GM23248 (cell line): ENCODE measurements around the gene IL17REL. TPM values are rescaled to one million over a fixed set of nuclear protein-coding genes. Genes with fewer than 3 reads are reported as not detected.

ENCODE experiments used
- DNase-seq: peaks from one replicate; pipeline ENCODE4 v3.0.0-alpha.2; 2015
- H2AFZ ChIP-seq: fragments of 200-600 bp; sonication (generic); 2 replicates; pipeline ENCODE4 v1.6.1; 2016; ENCODE audit warnings: antibody characterized with exemption
- H3F3A ChIP-seq: fragments of 200-600 bp; sonication (generic); 2 replicates; pipeline ENCODE4 v1.6.1; 2016; ENCODE audit warnings: mild to moderate bottlenecking, antibody characterized with exemption, mixed run types; ENCODE audit not compliant: insufficient read depth
- H3K27ac ChIP-seq: fragments of 200-600 bp; sonication (generic); 2 replicates; pipeline ENCODE4 v1.5.1; 2016; ENCODE audit warnings: mild to moderate bottlenecking
- H3K27me3 ChIP-seq: fragments of 200-600 bp; sonication (generic); replicated peaks from 2 replicates; pipeline ENCODE4 v1.6.1; 2016; ENCODE audit warnings: mild to moderate bottlenecking; ENCODE audit not compliant: insufficient read depth
- H3K36me3 ChIP-seq: fragments of 200-600 bp; sonication (generic); 2 replicates; pipeline ENCODE4 v1.6.1; 2016; ENCODE audit warnings: low read depth, mild to moderate bottlenecking
- H3K4me1 ChIP-seq: fragments of 200-600 bp; sonication (generic); 2 replicates; pipeline ENCODE4 v1.6.1; 2016; ENCODE audit warnings: mild to moderate bottlenecking; ENCODE audit not compliant: insufficient read depth
- H3K4me2 ChIP-seq: fragments of 200-600 bp; sonication (generic); one replicate; pipeline ENCODE4 v1.6.1; 2016; ENCODE audit warnings: mild to moderate bottlenecking; ENCODE audit not compliant: unreplicated experiment
- H3K4me3 ChIP-seq: fragments of 200-600 bp; sonication (generic); 2 replicates; pipeline ENCODE4 v1.5.1; 2016; ENCODE audit warnings: mild to moderate bottlenecking
- H3K79me2 ChIP-seq: fragments of 200-600 bp; sonication (generic); 2 replicates; pipeline ENCODE4 v1.6.1; 2016; ENCODE audit warnings: mild to moderate bottlenecking; ENCODE audit not compliant: insufficient read depth
- H3K9ac ChIP-seq: fragments of 200-600 bp; sonication (generic); 2 replicates; pipeline ENCODE4 v1.6.1; 2016; ENCODE audit warnings: mild to moderate bottlenecking
- H3K9me2 ChIP-seq: fragments of 200-600 bp; sonication (generic); 2 replicates; pipeline ENCODE4 v1.6.1; 2016; ENCODE audit warnings: mixed run types, mild to moderate bottlenecking, moderate library complexity; ENCODE audit not compliant: insufficient read depth
- H3K9me3 ChIP-seq: fragments of 200-600 bp; sonication (generic); one replicate; pipeline ENCODE4 v1.6.1; 2017; ENCODE audit warnings: low read depth
- H4K20me1 ChIP-seq: fragments of 200-600 bp; sonication (generic); 2 replicates; pipeline ENCODE4 v1.6.0; 2016; ENCODE audit not compliant: insufficient read depth
- EZH2 ChIP-seq: fragments of 200-600 bp; sonication (generic); IDR thresholded peaks from 2 replicates; pipeline ENCODE4 v1.6.1; 2018; ENCODE audit warnings: antibody characterized with exemption, mild to moderate bottlenecking; ENCODE audit not compliant: insufficient read depth, poor library complexity, severe bottlenecking
- EZH2phosphoT487 ChIP-seq: fragments of 200-600 bp; sonication (generic); IDR thresholded peaks from 2 replicates; pipeline ENCODE4 v1.6.1; 2018; ENCODE audit warnings: antibody characterized with exemption, moderate library complexity, mild to moderate bottlenecking, low read depth; ENCODE audit not compliant: insufficient read depth
- whole genome bisulfite sequencing, 2 experiments: methylation state at CpG; one replicate each; pipeline ENCODE4 v1.1.6; 2015 to 2017; ENCODE audit warnings: low lambda C conversion rate in 2 of 2, low coverage in 1 of 2; ENCODE audit errors: missing lambda C conversion rate in 2 of 2; 5-methylcytosine and 5-hydroxymethylcytosine counted together
- in situ Hi-C: fragments of 300-500 bp; cut with MboI; formaldehyde crosslinking; loops from 2 replicates; pipeline ENCODE4 v1.15.0; 2020
- polyA plus RNA-seq: library from polyadenylated mRNA; unstranded; fragments of >200 nt; fragmentation: Nextera tagmentation; extraction: Ambion mirVana; gene quantifications from 2 replicates; pipeline ENCODE4 v1.2.1, GENCODE V29; 2016
- total RNA-seq: library from RNA; depleted of rRNA; stranded (reverse); fragments of >200 nt; shearing (Covaris generic); gene quantifications from 2 replicates; pipeline ENCODE4 v1.2.3, GENCODE V29; 2014

IL17REL gene
- total and polyA plus RNA-seq, 2 experiments from 2014 or later, result not detected

- TF ChIP-seq EZH2phosphoT487, result no peak
- no peak for TF ChIP-seq EZH2
- no peaks in the 10 kb centered on the region for H3K9me3 ChIP-seq
- no peaks in the 10 kb centered on the region for H4K20me1 ChIP-seq
- no peaks in the 10 kb centered on the region for H3K79me2 ChIP-seq
- 0 out of 2 replicates have a peak, but pooled peaks cover 3% of the 10 kb centered on the region for H3K4me1 ChIP-seq
- H3F3A ChIP-seq, result peaks cover 11% of the 10 kb centered on the region; the same call in 1 of the 2 replicates
- no peaks in the 10 kb centered on the region for H3K9me2 ChIP-seq
- H3K36me3 ChIP-seq, result no peaks in the 10 kb centered on the region
- DNase-seq, result peak; percentile 99
- peak overlapping the region; percentile 61 for H3K27ac ChIP-seq
- peak overlapping the region; percentile 80 for H2AFZ ChIP-seq
- in situ Hi-C loops, result no loop called here
- H3K27me3 ChIP-seq, result no peaks in the 10 kb centered on the region
- WGBS, 2 experiments, result 6 to 7% methylated on average over 30 to 32 of the region's 32 CpGs
- peak overlapping the region; percentile 75 for H3K4me3 ChIP-seq
- peak overlapping the region; percentile 78 for H3K4me2 ChIP-seq
- H3K9ac ChIP-seq, result peak overlapping the region; percentile 85
Observed at GRCh38 chr22:49970528-49971231, 41.9 kb downstream of the IL17REL start.

- Histone ChIP-seq H3K79me2 (no peaks in the 10 kb centered on the region), H3K9me3 (no peaks in the 10 kb centered on the region)
Observed at GRCh38 chr22:49969751-49970527, 42.6 kb downstream of the IL17REL start.

GRCh38 chr22:49968831-49969661 lies 43.5 kb downstream of the IL17REL start:
- DNase-seq, result no peak
- no peaks in the 10 kb centered on the region for H3K27me3 ChIP-seq
- peaks cover 11% of the 10 kb centered on the region; the same call in 1 of the 2 replicates for H3F3A ChIP-seq
- H3K9me3 ChIP-seq, result no peaks in the 10 kb centered on the region
- H3K27ac ChIP-seq, result no peak overlapping the region
- 0 out of 2 replicates have a peak, but pooled peaks cover 3% of the 10 kb centered on the region for H3K4me1 ChIP-seq
- H3K79me2 ChIP-seq, result no peaks in the 10 kb centered on the region
- in situ Hi-C loops, result no loop called here
- H3K9me2 ChIP-seq, result no peaks in the 10 kb centered on the region
- H3K36me3 ChIP-seq, result no peaks in the 10 kb centered on the region
- WGBS, 2 experiments, result 98% methylated on average over 16 of the region's 16 CpGs
- H3K4me2 ChIP-seq, result no peak overlapping the region
- H4K20me1 ChIP-seq, result no peaks in the 10 kb centered on the region
- TF ChIP-seq EZH2 (no peak), EZH2phosphoT487 (no peak)
- no peak overlapping the region for H3K9ac ChIP-seq
- H2AFZ ChIP-seq, result no peak overlapping the region
- H3K4me3 ChIP-seq, result no peak overlapping the region

More at GRCh38 chr22:49969751-49970527, 42.6 kb downstream of the IL17REL start:
- H4K20me1 ChIP-seq, result no peaks in the 10 kb centered on the region
- no peak overlapping the region for H3K9ac ChIP-seq
- peaks cover 11% of the 10 kb centered on the region; the same call in 1 of the 2 replicates for H3F3A ChIP-seq
- no peaks in the 10 kb centered on the region for H3K27me3 ChIP-seq
- no peak for DNase-seq
- H3K4me3 ChIP-seq, result no peak overlapping the region
- WGBS, 2 experiments, result 79 to 80% methylated on average over 8 of the region's 8 CpGs
- in situ Hi-C loops, result no loop called here
- H3K9me2 ChIP-seq, result no peaks in the 10 kb centered on the region
- TF ChIP-seq EZH2 (no peak), EZH2phosphoT487 (no peak)
- no peaks in the 10 kb centered on the region for H3K36me3 ChIP-seq
- no peak overlapping the region for H3K4me2 ChIP-seq
- H3K4me1 ChIP-seq, result 0 out of 2 replicates have a peak, but pooled peaks cover 3% of the 10 kb centered on the region
- no peak overlapping the region for H3K27ac ChIP-seq
- H2AFZ ChIP-seq, result no peak overlapping the region

- TF ChIP-seq EZH2phosphoT487, result no peak
- no peak for TF ChIP-seq EZH2
Observed at GRCh38 chr22:49968313-49968830, 44.2 kb downstream of the IL17REL start.

More at GRCh38 chr22:49968313-49968830, 44.2 kb downstream of the IL17REL start:
- H3K79me2 ChIP-seq, result peaks cover 4% of the 10 kb centered on the region; the same call in 1 of the 2 replicates
- no peaks in the 10 kb centered on the region for H3K27me3 ChIP-seq
- peaks cover 9% of the 10 kb centered on the region; the same call in 1 of the 2 replicates for H3F3A ChIP-seq
- in situ Hi-C loops, result no loop called here
- no peak overlapping the region for H3K4me3 ChIP-seq
- DNase-seq, result no peak
- H3K9me2 ChIP-seq, result no peaks in the 10 kb centered on the region
- H3K36me3 ChIP-seq, result no peaks in the 10 kb centered on the region; the same call in 1 of the 2 replicates
- H3K4me2 ChIP-seq, result no peak overlapping the region
- WGBS, 2 experiments, result 85 to 91% methylated on average over 9 to 10 of the region's 11 CpGs
- 0 out of 2 replicates have a peak, but pooled peaks cover 3% of the 10 kb centered on the region for H3K4me1 ChIP-seq
- no peak overlapping the region for H3K27ac ChIP-seq
- no peaks in the 10 kb centered on the region for H4K20me1 ChIP-seq
- H3K9ac ChIP-seq, result no peak overlapping the region
- H2AFZ ChIP-seq, result no peak overlapping the region
- no peaks in the 10 kb centered on the region for H3K9me3 ChIP-seq
